Breast epithelium (tissue), 4 donors: ENCODE data around the gene LPO. TPM values are rescaled to one million over a fixed set of nuclear protein-coding genes. Genes with fewer than 3 reads are reported as not detected.

Experiments used
- DNase-seq, 2 donors: peaks; one replicate each; pipeline ENCODE4 v3.0.0-alpha.2; 2019; ENCODE audit warnings: low spot score in 2 of 2
- H3K27ac ChIP-seq, 2 donors: fragments of 200-600 bp; sonication (generic) in 1 of 2; one replicate each; pipeline ENCODE4 v1.5.1; 2016 to 2019; ENCODE audit warnings: mild to moderate bottlenecking in 1 of 2
- H3K27me3 ChIP-seq, 2 donors: fragments of 200-600 bp; sonication (generic) in 1 of 2; one replicate each; pipeline versions ENCODE4 v1.5.1 to v1.6.0; 2017 to 2019; ENCODE audit warnings: control low read depth in 1 of 2, mild to moderate bottlenecking in 1 of 2
- H3K36me3 ChIP-seq: fragments of 200-600 bp; one replicate; pipeline ENCODE4 v1.5.1; 2019
- H3K4me1 ChIP-seq, 2 donors: fragments of 200-600 bp; sonication (generic); one replicate each; pipeline ENCODE4 v1.5.1; 2016 to 2019; ENCODE audit warnings: control low read depth in 1 of 2
- H3K4me3 ChIP-seq, 3 donors: fragments of 200-600 bp; sonication (generic); 1 replicate in 2 of 3; 2 replicates in 1 of 3; pipeline ENCODE4 v1.5.1; 2016 to 2019; ENCODE audit warnings: mild to moderate bottlenecking in 3 of 3, moderate library complexity in 2 of 3
- H3K9me3 ChIP-seq, 2 donors: fragments of 200-600 bp; sonication (generic) in 1 of 2; one replicate each; pipeline ENCODE4 v1.5.1; 2016 to 2019; ENCODE audit warnings: control low read depth in 1 of 2
- POLR2A ChIP-seq: fragments of 450-650 bp; IDR thresholded peaks from one replicate; pipeline ENCODE4 v1.6.1; 2016; ENCODE audit warnings: antibody characterized with exemption, mild to moderate bottlenecking, moderate library complexity
- POLR2AphosphoS5 ChIP-seq, 3 donors: sonication (generic); formaldehyde crosslinking; IDR thresholded peaks; one replicate each; pipeline ENCODE4 v1.6.1; 2017; ENCODE audit warnings: antibody characterized with exemption in 3 of 3
- intact Hi-C: fragments of 100-400 bp; cut with DNase I; formaldehyde crosslinking; loops from one replicate; pipeline ENCODE4 v1.15.1; 2023; ENCODE audit warnings: low total_unique reads
- total RNA-seq, 3 donors: library from RNA; depleted of rRNA; stranded (reverse); fragments of >200 nt; gene quantifications; one replicate each; pipeline ENCODE4 v1.1.0, GENCODE V29; 2016
- TF ChIP-seq, protein P1 (sequence below), 3 donors: fragments of 450-650 bp; IDR thresholded peaks; one replicate each; pipeline ENCODE4 v1.5.1; 2016 to 2017; ENCODE audit warnings: antibody characterized with exemption in 3 of 3, mild to moderate bottlenecking in 3 of 3, moderate library complexity in 3 of 3

LPO gene
- total RNA-seq, 3 donors from 2014 or later = 0.29 TPM; not detected in 2

- intact Hi-C loops = no loop called here
- Histone ChIP-seq H3K27me3 (peaks cover 0 to 18% of the 10 kb centered on the region in 2 donors), H3K9me3 (no peaks in the 10 kb centered on the region), H3K27ac (no peak overlapping the region), H3K4me1 (no peaks in the 10 kb centered on the region), H3K36me3 (no peaks in the 10 kb centered on the region), H3K4me3 (no peak overlapping the region)
- TF ChIP-seq POLR2AphosphoS5 (IDR thresholded peaks at IDR 0.05) (no peak), POLR2A (no peak)
- TF ChIP-seq, protein P1, sequence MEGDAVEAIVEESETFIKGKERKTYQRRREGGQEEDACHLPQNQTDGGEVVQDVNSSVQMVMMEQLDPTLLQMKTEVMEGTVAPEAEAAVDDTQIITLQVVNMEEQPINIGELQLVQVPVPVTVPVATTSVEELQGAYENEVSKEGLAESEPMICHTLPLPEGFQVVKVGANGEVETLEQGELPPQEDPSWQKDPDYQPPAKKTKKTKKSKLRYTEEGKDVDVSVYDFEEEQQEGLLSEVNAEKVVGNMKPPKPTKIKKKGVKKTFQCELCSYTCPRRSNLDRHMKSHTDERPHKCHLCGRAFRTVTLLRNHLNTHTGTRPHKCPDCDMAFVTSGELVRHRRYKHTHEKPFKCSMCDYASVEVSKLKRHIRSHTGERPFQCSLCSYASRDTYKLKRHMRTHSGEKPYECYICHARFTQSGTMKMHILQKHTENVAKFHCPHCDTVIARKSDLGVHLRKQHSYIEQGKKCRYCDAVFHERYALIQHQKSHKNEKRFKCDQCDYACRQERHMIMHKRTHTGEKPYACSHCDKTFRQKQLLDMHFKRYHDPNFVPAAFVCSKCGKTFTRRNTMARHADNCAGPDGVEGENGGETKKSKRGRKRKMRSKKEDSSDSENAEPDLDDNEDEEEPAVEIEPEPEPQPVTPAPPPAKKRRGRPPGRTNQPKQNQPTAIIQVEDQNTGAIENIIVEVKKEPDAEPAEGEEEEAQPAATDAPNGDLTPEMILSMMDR (IDR thresholded peaks at IDR 0.05) = no peak
- no peak for DNase-seq
Measured at GRCh38 chr17:58250344-58251011, 12.1 kb downstream of the LPO start.

DNA sequence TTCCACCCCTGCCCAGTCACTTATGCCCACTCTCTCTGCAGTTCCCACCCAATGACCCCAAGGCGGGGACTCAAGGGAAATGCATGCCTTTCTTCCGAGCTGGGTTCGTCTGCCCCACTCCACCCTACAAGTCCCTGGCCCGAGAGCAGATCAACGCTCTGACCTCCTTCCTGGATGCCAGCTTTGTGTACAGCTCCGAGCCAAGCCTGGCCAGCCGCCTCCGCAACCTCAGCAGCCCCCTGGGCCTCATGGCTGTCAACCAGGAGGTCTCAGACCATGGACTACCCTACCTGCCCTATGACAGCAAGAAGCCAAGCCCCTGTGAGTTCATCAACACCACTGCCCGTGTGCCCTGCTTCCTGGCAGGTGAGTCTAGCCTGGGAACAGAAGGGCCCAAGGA lies 13.8 kb downstream of the LPO start:
- H3K4me3 ChIP-seq = no peak overlapping the region
- no peak for TF ChIP-seq POLR2A
- intact Hi-C loops = no loop called here
- no peaks in the 10 kb centered on the region for H3K36me3 ChIP-seq
- H3K4me1 ChIP-seq = no peaks in the 10 kb centered on the region
- H3K27me3 ChIP-seq = peaks cover 0 to 21% of the 10 kb centered on the region in 2 donors
- DNase-seq = no peak
- no peaks in the 10 kb centered on the region for H3K9me3 ChIP-seq
- H3K27ac ChIP-seq = no peak overlapping the region

GRCh38 chr17:58253082-58253481 lies 14.7 kb downstream of the LPO start:
- TF ChIP-seq POLR2A (no peak), POLR2AphosphoS5 (IDR thresholded peaks at IDR 0.05) (no peak)
- TF ChIP-seq, protein P1 (IDR thresholded peaks at IDR 0.05) = no peak
- Histone ChIP-seq H3K4me3 (no peak overlapping the region), H3K27ac (no peak overlapping the region), H3K27me3 (peaks cover 0 to 21% of the 10 kb centered on the region in 2 donors), H3K36me3 (no peaks in the 10 kb centered on the region), H3K9me3 (no peaks in the 10 kb centered on the region), H3K4me1 (no peaks in the 10 kb centered on the region)
- intact Hi-C loops = no loop called here
- no peak for DNase-seq

DNA sequence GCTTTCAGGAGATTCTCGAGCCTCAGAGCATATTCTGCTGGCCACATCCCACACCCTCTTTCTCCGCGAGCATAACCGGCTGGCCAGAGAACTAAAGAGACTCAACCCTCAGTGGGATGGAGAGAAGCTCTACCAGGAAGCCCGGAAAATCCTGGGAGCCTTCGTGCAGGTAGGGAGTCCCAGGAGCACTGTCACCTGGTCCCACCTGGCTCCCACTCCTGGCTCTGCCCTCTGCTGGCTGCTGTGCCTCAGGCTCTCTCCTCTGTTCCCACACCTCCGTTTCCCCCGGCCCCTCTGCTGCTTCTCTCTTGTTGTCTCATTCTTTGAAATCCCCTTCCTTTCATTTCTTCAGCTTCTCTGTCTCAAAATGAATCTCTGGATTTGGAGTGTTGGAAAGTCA lies 16.4 kb downstream of the LPO start:
- no peaks in the 10 kb centered on the region for H3K9me3 ChIP-seq
- intact Hi-C loops = no loop called here
- H3K4me3 ChIP-seq = no peak overlapping the region
- H3K36me3 ChIP-seq = no peaks in the 10 kb centered on the region
- TF ChIP-seq POLR2AphosphoS5 (IDR thresholded peaks at IDR 0.05) (no peak), POLR2A (no peak)
- TF ChIP-seq, protein P1 (IDR thresholded peaks at IDR 0.05) = no peak
- no peak overlapping the region for H3K27ac ChIP-seq
- peaks cover 0 to 17% of the 10 kb centered on the region in 2 donors for H3K27me3 ChIP-seq
- DNase-seq = no peak
- H3K4me1 ChIP-seq = no peaks in the 10 kb centered on the region

DNA sequence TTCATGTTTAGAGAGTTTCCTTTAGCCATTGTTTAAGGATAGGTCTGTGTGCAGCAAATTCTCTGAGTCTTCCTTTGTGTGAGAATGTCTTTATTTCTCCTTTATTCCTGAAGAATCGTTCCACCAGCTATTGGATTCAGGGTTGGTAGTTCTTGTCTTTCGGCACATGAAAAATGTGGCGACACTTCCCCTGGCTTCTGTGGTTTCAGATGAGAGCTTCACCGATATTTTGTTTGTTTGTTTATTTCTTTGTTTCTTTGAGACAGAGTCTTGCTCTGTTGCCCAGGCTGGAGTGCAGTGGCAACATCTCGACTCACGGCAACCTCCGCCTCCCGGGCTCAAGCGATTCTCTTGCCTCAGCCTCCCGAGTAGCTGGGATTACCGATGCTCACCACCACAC lies 23.8 kb downstream of the LPO start:
- intact Hi-C loops = no loop called here
- TF ChIP-seq, protein P1 (IDR thresholded peaks at IDR 0.05) = no peak
- no peak for TF ChIP-seq POLR2AphosphoS5 (IDR thresholded peaks at IDR 0.05)
- H3K4me1 ChIP-seq = no peaks in the 10 kb centered on the region
- no peaks in the 10 kb centered on the region for H3K36me3 ChIP-seq
- peaks cover 0 to 29% of the 10 kb centered on the region in 2 donors for H3K27me3 ChIP-seq
- H3K9me3 ChIP-seq = no peaks in the 10 kb centered on the region
- H3K27ac ChIP-seq = no peak overlapping the region
- no peak for DNase-seq
- no peak overlapping the region for H3K4me3 ChIP-seq
